WTC11 (cell line): ENCODE data around the gene NOL4L.

ENCODE experiments used
- ATF3 ChIP-seq: sonication (generic); formaldehyde crosslinking; conservative IDR thresholded peaks from 2 replicates; pipeline ENCODE4 v1.8.1; 2022; ENCODE audit warnings: mild to moderate bottlenecking, missing genetic modification reagents
- CTCF ChIP-seq: fragments of 200-600 bp; IDR thresholded peaks from 2 replicates; pipeline ENCODE4 v1.8.0; 2022; ENCODE audit warnings: antibody characterized with exemption
- ELF4 ChIP-seq: sonication (generic); formaldehyde crosslinking; IDR thresholded peaks from 2 replicates; pipeline ENCODE4 v1.8.1; 2022; ENCODE audit warnings: low read depth, mild to moderate bottlenecking, moderate library complexity, missing genetic modification reagents
- FOXK1 ChIP-seq: sonication (generic); formaldehyde crosslinking; IDR thresholded peaks from 2 replicates; pipeline ENCODE4 v1.8.0; 2022; ENCODE audit warnings: mild to moderate bottlenecking, moderate library complexity, missing genetic modification reagents
- FOXP4 ChIP-seq: sonication (generic); formaldehyde crosslinking; IDR thresholded peaks from 2 replicates; pipeline ENCODE4 v1.8.0; 2022; ENCODE audit warnings: mild to moderate bottlenecking, missing genetic modification reagents
- IRF1 ChIP-seq: sonication (generic); formaldehyde crosslinking; IDR thresholded peaks from 2 replicates; pipeline ENCODE4 v1.8.0; 2023; ENCODE audit warnings: missing genetic modification reagents
- JUN ChIP-seq: sonication (generic); formaldehyde crosslinking; IDR thresholded peaks from 2 replicates; pipeline ENCODE4 v1.8.0; 2023; ENCODE audit warnings: mild to moderate bottlenecking, missing genetic modification reagents
- MYBL2 ChIP-seq: sonication (generic); formaldehyde crosslinking; IDR thresholded peaks from 2 replicates; pipeline ENCODE4 v1.8.1; 2023; ENCODE audit warnings: mild to moderate bottlenecking, moderate library complexity, missing genetic modification reagents
- TCF7 ChIP-seq: sonication (generic); formaldehyde crosslinking; IDR thresholded peaks from 2 replicates; pipeline ENCODE4 v1.8.0; 2022; ENCODE audit warnings: mild to moderate bottlenecking, low read depth, missing genetic modification reagents, moderate library complexity

- TF ChIP-seq FOXP4 (CRISPR knock-in tag) (no peak), IRF1 (CRISPR knock-in tag) (no peak), FOXK1 (no peak), CTCF (no peak), ATF3 (CRISPR knock-in tag) (no peak), MYBL2 (CRISPR knock-in tag) (no peak), TCF7 (CRISPR knock-in tag) (no peak), ELF4 (CRISPR knock-in tag) (no peak), JUN (no peak)
Observed at GRCh38 chr20:32538526-32538939, 46.6 kb downstream of the NOL4L start.
